ENCODE data around the gene EFNA5. TPM values are rescaled to one million over a fixed set of nuclear protein-coding genes. Genes with fewer than 3 reads are reported as not detected.
A peak's percentile ranks its signal among the peaks of the same experiment; 100 is the strongest.

Gene EFNA5
- total and polyA plus RNA-seq, 10 of the 15 experiments (the other 5 are each of a cell fraction or from before 2014, with no cell fraction given) = 0.19 to 12.6 (median 3.9) TPM

- no peak for TF ChIP-seq SIN3A (IDR thresholded peaks at IDR 0.05; ENCODE audit: low read depth, low read length)
- peak; percentile 69 for TF ChIP-seq YY1 (IDR thresholded peaks at IDR 0.05; ENCODE audit: low read depth, low read length)
- TF ChIP-seq ZNF592 (IDR thresholded peaks at IDR 0.05) = 0 out of 2 replicates have a peak, but pooled peaks have one; percentile 36
- no peak; a peak in 1 of 4 replicates for TF ChIP-seq IKZF2 (IDR thresholded peaks at IDR 0.05)
- no peak for TF ChIP-seq CEBPB (IDR thresholded peaks at IDR 0.05; ENCODE audit: borderline replicate concordance in 1 of 2, low read depth in 2 of 2, low read length in 2 of 2)
- TF ChIP-seq SP1 (IDR thresholded peaks at IDR 0.05; ENCODE audit: low read depth, low read length) = no peak
- TF ChIP-seq, protein P1, sequence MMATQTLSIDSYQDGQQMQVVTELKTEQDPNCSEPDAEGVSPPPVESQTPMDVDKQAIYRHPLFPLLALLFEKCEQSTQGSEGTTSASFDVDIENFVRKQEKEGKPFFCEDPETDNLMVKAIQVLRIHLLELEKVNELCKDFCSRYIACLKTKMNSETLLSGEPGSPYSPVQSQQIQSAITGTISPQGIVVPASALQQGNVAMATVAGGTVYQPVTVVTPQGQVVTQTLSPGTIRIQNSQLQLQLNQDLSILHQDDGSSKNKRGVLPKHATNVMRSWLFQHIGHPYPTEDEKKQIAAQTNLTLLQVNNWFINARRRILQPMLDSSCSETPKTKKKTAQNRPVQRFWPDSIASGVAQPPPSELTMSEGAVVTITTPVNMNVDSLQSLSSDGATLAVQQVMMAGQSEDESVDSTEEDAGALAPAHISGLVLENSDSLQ (IDR thresholded peaks at IDR 0.05) = peak; percentile 74
- TF ChIP-seq NFYB (IDR thresholded peaks at IDR 0.05; ENCODE audit: insufficient read depth, low read depth, low read length) = no peak
- TF ChIP-seq, protein P2, sequence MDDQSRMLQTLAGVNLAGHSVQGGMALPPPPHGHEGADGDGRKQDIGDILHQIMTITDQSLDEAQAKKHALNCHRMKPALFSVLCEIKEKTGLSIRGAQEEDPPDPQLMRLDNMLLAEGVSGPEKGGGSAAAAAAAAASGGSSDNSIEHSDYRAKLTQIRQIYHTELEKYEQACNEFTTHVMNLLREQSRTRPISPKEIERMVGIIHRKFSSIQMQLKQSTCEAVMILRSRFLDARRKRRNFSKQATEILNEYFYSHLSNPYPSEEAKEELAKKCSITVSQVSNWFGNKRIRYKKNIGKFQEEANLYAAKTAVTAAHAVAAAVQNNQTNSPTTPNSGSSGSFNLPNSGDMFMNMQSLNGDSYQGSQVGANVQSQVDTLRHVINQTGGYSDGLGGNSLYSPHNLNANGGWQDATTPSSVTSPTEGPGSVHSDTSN (IDR thresholded peaks at IDR 0.05; ENCODE audit: insufficient replicate concordance, low read depth, low read length) = no peak
- no peak for TF ChIP-seq ZNF622 (IDR thresholded peaks at IDR 0.05)
- no peak for TF ChIP-seq ZNF207 (IDR thresholded peaks at IDR 0.05; ENCODE audit: borderline replicate concordance)
- TF ChIP-seq CHD1 (IDR thresholded peaks at IDR 0.05; ENCODE audit: low read depth, low read length) = no peak
- TF ChIP-seq KLF5 (IDR thresholded peaks at IDR 0.05; ENCODE audit: partially characterized antibody) = no peak
- peak; percentile 79; a peak in 3 of 4 replicates for TF ChIP-seq BHLHE40 (IDR thresholded peaks at IDR 0.05; ENCODE audit: borderline replicate concordance in 1 of 2, low read depth in 2 of 2, low read length in 1 of 2)
- no peak for TF ChIP-seq E2F4 (IDR thresholded peaks at IDR 0.05; ENCODE audit: low read depth, low read length)
- TF ChIP-seq SIX5 (IDR thresholded peaks at IDR 0.05; ENCODE audit: low read depth, low read length, severe bottlenecking) = no peak
- no peak for TF ChIP-seq ZBED1 (IDR thresholded peaks at IDR 0.05; ENCODE audit: borderline replicate concordance)
- no peak for TF ChIP-seq EZH2 (IDR thresholded peaks at IDR 0.05; ENCODE audit: borderline replicate concordance, control insufficient read depth, low read depth, low read length)
- TF ChIP-seq MLLT1 (IDR thresholded peaks at IDR 0.05) = peak; percentile 11; the same call in 1 of the 2 replicates
- TF ChIP-seq RUNX3 (IDR thresholded peaks at IDR 0.05; ENCODE audit: low read length) = peak; percentile 71
Measured at GRCh38 chr5:107571621-107572536, 98.9 kb downstream of the EFNA5 start (continued).
